Raji (cell line): ENCODE measurements around the gene TYK2.

Source experiments
- POLR2A ChIP-seq: IDR thresholded peaks from 2 replicates; pipeline ENCODE4 v1.6.1; 2011; ENCODE audit warnings: low read depth, low read length, control low read depth; ENCODE audit not compliant: insufficient read depth

Gene TYK2

GRCh38 chr19:10332158-10332964 is 48.0 kb downstream of the TYK2 start:
- no peak for TF ChIP-seq POLR2A

GRCh38 chr19:10329555-10329954 is 50.8 kb downstream of the TYK2 start:
- TF ChIP-seq POLR2A, result no peak

- TF ChIP-seq POLR2A, result no peak
Observed at GRCh38 chr19:10328558-10329429, 51.6 kb downstream of the TYK2 start.

GRCh38 chr19:10327793-10328192 is 52.6 kb downstream of the TYK2 start:
- no peak for TF ChIP-seq POLR2A

GRCh38 chr19:10325732-10326131 is 54.6 kb downstream of the TYK2 start:
- no peak for TF ChIP-seq POLR2A

- no peak for TF ChIP-seq POLR2A
Observed at GRCh38 chr19:10321874-10322835, 58.2 kb downstream of the TYK2 start.

GRCh38 chr19:10321417-10321797 is 59.0 kb downstream of the TYK2 start:
- TF ChIP-seq POLR2A, result no peak

- no peak for TF ChIP-seq POLR2A
Observed at GRCh38 chr19:10320602-10321416, 59.6 kb downstream of the TYK2 start.

- TF ChIP-seq POLR2A, result no peak
Observed at GRCh38 chr19:10318807-10319682, 61.3 kb downstream of the TYK2 start.

- no peak for TF ChIP-seq POLR2A
Observed at GRCh38 chr19:10317857-10318462, 62.4 kb downstream of the TYK2 start.

GRCh38 chr19:10317045-10317856 is 63.1 kb downstream of the TYK2 start:
- TF ChIP-seq POLR2A, result no peak
